NCI-H2171 treated with DMSO at 0.1 percent for 48 hours (cell line): Measurements from ENCODE around the gene DNAI2.
A peak's percentile ranks its signal among the peaks of the same experiment; 100 is the strongest.

Experiments
- DNase-seq: peaks from one replicate; lab custom pipeline; 2025; lab: John Stamatoyannopoulos, UW

The DNAI2 gene

DNA sequence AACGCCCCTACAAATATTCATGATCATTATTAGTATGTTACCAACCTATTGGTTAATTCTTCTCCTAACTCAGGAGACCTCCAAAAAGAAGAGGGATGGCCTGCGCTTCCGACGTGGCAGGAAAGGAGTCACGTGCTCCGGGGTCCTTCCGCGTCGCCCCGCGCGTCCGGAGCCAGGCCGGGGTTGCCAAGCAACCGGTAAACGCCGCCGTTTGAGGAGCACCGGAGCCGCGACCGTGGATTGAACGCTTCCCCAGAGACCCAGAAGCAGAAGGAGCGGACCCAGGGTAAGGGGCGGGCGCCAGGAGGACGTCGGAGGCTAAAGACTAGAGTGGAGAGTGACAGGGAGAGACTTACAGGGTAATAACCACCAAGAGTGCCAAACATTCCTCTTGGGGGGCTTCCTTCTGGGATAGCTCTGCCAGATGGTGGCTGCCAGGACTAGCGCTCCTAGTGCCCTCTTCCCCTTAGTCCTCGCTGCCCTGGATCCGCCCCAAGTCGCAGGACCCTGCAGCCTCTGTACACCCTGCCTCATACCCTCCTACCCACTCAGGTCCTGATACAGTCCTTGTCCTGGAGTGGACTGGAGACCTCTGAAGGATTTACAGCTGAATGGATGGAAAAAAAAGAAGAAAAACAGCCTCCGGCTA is at the start of gene DNAI2:
TSS of gene DNAI2 (plus strand) at position 175 of the 649 bp plus-strand sequence. CDS start 7,584 bp downstream, outside the sequence.
- DNase-seq = peak; percentile 56

- no peak for DNase-seq
Observed at GRCh38 chr17:74224959-74225725, 48.9 kb upstream of the DNAI2 start.

GRCh38 chr17:74226252-74226651 is 47.8 kb upstream of the DNAI2 start:
- DNase-seq = no peak

GRCh38 chr17:74227271-74228080 is 46.6 kb upstream of the DNAI2 start:
- DNase-seq = no peak

GRCh38 chr17:74228306-74228978 is 45.6 kb upstream of the DNAI2 start:
- DNase-seq = no peak

DNA sequence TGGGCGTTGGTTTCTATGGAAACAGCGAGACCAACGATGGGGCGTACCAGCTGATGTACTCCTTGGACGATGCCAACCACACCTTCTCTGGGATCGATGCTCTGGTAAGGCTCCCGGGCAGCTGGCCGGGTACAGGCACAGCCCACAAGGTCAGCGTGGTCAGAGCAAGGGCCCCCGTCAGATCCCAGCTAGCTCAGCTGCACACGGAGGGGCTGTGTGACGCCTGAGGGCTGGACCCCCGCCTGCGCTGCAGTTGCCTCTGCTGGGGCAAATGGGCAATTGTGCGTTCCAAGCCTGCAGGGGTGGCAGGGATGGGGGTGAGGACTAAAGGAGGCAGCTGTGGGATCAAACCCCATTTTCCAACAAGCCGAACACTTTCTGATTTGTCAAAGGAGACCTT is 43.1 kb upstream of the DNAI2 start:
- no peak for DNase-seq

DNA sequence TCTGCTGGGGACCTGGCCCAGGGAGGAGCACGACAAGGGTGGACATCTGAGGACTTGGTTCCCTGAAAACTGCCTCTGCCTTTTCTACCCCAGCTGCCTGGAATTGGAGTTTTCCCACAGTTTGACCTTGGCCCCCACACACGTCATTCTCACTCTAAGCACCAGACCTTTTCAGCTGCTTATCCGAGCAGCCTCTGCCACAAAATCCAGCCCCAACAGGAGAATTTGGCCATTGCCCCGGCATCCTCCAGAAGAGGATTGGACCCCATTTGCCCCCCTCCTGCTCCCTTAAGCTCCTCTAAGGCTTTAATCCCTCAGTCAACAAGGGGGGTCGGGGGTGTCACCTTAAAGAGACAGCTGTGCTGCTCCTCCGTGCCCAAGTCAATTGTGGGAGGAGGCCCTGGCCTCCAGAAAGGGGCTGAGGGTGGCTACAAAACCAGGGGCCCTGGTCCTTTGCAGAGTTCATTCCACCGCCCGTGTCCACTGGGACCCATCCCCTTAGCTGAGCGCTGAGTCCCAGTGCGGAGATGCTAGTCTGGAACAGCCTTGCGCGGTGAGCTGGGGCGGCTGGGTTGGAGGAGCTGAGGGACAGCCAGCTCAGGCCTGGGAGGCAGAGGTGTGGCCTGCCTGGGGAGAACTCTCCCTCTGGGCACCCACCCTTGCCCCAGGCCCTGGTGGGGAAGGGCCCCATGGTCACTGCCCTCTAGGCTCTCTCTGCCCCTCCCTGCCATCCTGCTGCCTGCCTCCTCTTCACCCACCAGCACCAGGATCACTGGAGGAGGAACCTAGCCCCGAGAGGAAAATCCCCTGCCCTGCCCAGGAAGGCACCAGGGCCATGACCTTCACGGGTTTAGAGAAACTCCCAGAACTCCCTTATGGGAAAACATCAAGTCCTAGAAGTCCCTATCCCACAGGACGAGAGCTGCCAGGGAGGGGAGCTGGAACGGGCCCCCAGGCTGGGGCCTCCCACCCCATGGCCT is 41.8 kb upstream of the DNAI2 start:
- no peak for DNase-seq

DNA sequence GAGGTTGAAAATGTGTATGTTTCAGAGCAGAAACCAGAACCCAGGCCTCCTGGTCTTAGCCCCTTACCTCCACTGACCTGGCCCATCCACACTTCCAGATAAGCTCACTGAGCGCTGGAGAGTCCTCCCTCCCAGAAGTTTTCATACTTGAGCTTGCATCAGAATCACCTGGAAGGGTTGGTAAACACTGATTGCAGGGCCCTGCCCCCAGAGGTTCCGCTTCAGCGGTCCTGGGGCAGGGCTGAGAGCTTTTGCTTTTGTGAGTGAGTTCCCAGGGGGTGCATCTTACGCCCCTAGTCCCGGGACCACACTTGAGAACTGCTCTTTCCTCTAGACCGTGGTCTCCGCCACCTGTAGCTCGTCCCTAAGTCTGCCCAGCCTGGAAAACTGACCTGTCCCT is 40.1 kb upstream of the DNAI2 start:
- no peak for DNase-seq

DNA sequence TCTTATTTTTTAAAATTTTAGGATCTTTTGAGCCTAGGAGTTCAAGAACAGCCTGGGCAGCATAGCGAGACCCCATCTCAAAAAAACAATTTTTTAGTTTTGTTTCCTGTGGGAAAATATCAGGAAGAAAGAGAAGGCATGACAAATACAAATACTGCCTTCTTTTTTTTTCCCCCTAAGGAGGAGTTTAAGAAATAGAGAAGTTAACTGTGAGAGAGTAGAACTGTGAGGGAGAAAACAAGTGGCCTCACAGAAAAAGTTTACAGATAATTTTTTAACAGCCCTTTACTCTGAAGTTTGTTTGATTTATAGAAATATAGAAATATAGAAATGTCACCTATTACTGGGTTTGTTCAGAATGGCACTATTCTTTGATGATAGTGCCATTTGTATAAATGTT is 39.5 kb upstream of the DNAI2 start:
- DNase-seq = no peak

- no peak for DNase-seq
Observed at GRCh38 chr17:74235040-74235581, 38.9 kb upstream of the DNAI2 start.

GRCh38 chr17:74235911-74236371 is 38.1 kb upstream of the DNAI2 start:
- no peak for DNase-seq

DNA sequence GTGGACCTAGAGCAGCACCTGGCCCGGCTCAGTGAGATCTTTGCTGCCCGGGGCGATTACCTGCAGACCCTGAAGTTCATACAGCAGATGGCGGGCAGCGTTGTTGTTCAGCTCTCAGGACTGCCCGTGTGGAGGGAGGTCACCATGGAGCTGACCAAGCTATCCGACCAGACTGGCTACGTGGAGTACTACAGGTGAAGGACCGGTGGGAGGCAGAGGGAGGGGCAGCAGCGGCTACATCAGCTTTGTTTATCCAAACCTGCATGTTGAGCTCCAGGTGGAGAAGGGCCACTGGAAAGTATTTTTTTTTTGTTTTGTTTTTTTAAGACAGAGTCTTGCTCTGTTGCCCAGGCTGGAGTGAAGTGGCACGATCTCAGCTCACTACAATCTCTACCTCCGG is 36.7 kb upstream of the DNAI2 start:
- DNase-seq = no peak

- DNase-seq = no peak
Observed at GRCh38 chr17:74239172-74239571, 34.9 kb upstream of the DNAI2 start.

- DNase-seq = no peak
Observed at GRCh38 chr17:74240618-74241205, 33.3 kb upstream of the DNAI2 start.

GRCh38 chr17:74241431-74241830 is 32.6 kb upstream of the DNAI2 start:
- DNase-seq = no peak

GRCh38 chr17:74241847-74242246 is 32.2 kb upstream of the DNAI2 start:
- no peak for DNase-seq

DNA sequence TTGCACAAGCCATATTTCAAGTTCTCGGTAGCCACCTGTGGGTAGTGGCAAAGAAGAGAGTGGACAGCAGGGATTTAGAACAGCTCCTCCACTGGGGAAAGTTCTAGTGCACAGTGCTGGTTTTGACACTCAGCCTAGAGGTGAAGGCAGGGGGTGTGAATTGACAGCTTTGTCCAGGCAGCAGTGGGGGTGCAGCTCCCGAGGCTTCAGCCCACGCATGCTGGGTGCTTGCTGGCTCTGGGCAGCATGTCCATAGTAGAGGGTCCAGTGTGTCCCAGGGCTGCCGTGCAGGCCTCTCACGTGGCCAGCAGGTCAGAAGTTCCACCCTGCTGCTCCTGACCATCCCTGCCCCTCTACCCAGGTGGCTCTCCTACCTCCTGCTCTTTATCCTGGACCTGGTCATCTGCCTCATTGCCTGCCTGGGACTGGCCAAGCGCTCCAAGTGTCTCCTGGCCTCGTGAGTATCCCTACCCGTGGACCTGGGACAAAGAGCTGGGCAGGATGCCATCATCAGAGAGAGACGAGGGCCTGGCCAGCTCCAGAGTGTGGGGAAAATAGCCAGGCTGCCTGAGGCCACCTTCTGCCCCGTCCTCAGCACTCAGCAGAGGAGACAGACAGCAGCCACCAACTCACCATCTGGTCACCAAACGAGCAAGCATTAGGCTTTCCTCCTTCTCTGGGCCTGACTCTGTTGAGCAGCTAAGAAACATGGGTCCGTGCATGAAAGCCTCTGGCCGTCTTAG is 30.9 kb upstream of the DNAI2 start:
- DNase-seq = no peak

DNA sequence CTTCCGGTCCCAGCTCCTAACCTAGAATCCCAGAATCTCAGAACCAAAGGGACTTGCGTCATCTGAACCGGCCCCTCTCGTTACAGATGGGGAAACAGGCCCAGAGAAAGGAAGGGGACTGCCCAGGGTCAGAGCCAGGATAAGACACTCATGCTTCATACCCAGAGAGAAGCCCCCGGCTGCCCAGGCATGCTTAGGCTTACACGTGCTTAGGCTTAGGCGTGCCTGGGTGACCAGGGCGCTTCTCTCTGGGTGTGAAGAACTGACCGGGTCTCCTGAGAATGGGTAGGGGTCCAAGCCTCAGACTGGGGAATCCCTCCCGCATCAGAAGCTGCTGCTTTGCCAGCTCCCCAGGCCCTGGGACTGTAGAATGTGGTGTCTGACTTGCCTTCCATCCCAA is 29.9 kb upstream of the DNAI2 start:
- DNase-seq = no peak

DNA sequence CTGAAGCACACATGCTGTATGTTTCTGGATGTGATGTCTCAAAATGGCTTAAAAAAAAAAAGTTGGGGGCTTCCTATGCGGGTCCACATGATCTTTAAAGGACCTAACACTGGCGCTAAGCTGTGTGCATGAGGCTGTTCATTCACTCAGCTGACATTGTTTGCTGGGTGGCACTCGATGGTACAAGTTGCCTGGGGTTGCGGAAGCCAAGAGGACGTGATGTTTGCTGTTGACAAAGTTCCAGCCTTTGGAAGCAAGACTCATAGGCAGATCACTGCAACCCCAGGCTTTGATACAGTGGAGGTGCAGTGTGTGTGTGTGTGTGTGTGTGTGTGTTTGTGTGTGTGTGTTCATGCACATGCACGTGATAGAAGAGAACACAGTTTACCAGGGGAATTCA is 29.5 kb upstream of the DNAI2 start:
- no peak for DNase-seq
